Bronchial epithelial cell (primary cell): ENCODE measurements around the gene RBMS1. TPM values are rescaled to one million over a fixed set of nuclear protein-coding genes. Genes with fewer than 3 reads are reported as not detected.

Experiments
- DNase-seq: peaks from one replicate; pipeline ENCODE4 v3.0.0-alpha.2; 2010; ENCODE audit warnings: low read depth
- FAIRE-seq: peaks from 2 replicates; lab custom pipeline; 2011; peaks lifted over from hg19 to GRCh38; lab: Jason Lieb, UNC
- H3K27me3 ChIP-seq: 2 replicates; pipeline ENCODE4 v1.5.1; 2011; ENCODE audit warnings: low read length; ENCODE audit not compliant: control insufficient read depth, insufficient read depth
- H3K36me3 ChIP-seq: 2 replicates; pipeline ENCODE4 v1.5.1; 2011; ENCODE audit warnings: low read length; ENCODE audit not compliant: control insufficient read depth, insufficient read depth
- H3K4me3 ChIP-seq: 2 replicates; pipeline ENCODE4 v1.5.1; 2011; ENCODE audit warnings: mild to moderate bottlenecking, low read depth, low read length, control low read depth
- CTCF ChIP-seq: IDR thresholded peaks from 2 replicates; pipeline ENCODE4 v1.5.1; 2011; ENCODE audit warnings: mild to moderate bottlenecking, moderate library complexity, low read length, control low read depth, inconsistent platforms; ENCODE audit not compliant: insufficient read depth, severe bottlenecking
- total RNA-seq: library from RNA; depleted of rRNA; stranded (reverse); fragments of >200 nt; gene quantifications from 2 replicates; pipeline ENCODE4 v1.2.1, GENCODE V29; 2014

The RBMS1 gene
- total RNA-seq, 1 donor from 2014 or later, result 30.0 TPM

DNA sequence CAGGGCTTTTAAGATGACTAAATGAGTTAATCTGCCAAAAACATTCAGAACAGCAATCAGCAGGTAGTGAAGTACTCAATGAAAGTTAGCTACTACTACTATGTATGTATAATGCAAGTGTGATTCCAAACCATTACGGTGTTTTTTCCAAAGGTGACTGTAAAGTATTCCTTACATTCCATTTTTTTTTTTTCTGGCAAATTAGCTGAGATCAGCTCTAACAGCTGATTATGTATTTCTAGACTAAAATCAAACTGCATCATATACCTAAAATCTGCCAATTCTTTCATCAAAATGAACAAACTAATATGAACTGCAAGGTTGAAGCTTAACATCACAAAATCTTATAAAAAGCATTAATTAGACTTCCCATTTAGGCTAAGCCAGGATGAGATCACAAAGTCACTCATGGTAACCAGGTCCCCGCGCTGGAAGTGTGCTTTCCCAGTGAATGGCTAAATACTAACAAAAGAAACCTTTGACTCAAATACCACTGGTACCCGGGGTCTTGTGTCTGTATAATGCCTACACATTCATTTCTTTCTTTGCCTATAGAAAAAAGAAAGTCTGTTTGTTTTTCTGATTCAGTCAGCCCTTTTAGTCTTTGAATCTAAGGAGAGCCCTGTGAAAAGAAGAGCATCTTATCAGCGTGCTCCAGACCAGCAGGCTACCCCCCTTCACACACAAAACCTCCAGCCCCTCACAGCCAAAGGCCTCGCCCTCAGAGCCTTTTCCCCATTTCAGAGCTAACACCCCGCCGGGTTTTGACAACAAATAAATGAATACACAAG, 88.3 kb downstream of the RBMS1 start:
- Histone ChIP-seq H3K27me3 (no peaks in the 10 kb centered on the region), H3K4me3 (no peak overlapping the region), H3K36me3 (no peaks in the 10 kb centered on the region)
- DNase-seq, result no peak
- no peak for TF ChIP-seq CTCF
- FAIRE-seq, result no peak

DNA sequence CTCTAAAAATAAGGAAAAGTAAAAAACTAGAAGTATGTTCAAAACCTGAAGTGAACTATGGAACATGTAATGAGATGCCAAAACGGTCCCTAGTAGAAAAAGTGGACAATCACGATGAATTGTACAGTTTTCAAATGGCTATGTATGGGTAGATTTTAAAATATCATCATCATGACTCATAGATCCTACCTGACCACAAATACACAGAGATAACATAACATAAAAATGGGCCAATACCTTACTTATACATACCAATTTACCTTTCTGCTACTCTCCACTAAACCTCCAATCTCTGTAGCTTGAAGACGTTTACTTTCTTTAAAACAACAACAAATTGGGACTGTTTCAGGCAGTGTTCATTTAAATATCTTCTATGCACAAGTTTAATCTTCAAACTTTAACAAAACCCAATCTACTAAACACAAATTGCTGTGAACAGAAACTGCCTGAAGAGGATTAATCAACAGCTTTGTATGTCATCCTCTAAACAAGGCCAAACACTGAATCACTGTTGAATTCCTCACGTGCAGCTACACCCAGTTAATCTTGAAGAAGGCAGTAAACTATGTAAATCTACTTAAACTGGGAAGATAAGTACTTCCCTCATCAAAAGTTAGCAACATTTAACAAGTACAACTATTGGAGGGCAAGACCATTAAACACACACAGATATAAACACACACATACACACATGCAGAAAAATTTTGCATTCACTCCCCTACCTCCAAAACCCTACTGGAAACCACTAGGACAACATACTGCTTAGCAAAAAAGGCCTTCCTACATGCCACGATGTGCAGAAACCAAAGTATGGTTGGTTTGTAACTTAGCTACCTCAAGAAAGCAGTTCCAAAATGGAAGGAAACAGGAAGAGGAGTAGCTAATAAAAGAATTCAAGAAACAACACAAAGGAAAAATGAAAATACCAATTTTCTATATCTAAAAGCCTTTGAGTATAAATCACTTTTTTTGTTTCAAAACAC, 90.3 kb downstream of the RBMS1 start:
- FAIRE-seq (no peak), DNase-seq (peak; percentile 85)
- Histone ChIP-seq H3K4me3 (no peak overlapping the region), H3K36me3 (no peaks in the 10 kb centered on the region), H3K27me3 (no peaks in the 10 kb centered on the region)
- no peak for TF ChIP-seq CTCF

DNA sequence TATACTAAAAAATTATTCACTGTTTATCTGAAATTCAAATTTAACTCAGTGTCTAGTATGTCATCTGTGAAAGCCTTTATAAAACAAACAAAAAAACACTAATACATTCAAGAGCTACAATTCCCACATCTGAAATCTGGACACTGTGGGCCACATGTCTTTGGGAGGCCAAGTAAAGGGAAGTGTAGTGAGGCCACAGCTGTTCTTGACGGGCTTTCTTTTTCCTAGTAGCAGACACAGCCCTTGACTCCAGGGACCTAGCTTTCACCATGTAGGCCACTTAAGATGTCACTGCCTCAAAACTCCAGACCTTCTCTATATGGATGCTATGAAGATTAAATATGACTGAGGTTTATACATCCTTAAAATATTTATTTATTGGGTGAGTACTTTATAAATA, 91.1 kb downstream of the RBMS1 start:
- DNase-seq (no peak), FAIRE-seq (no peak)
- Histone ChIP-seq H3K27me3 (no peaks in the 10 kb centered on the region), H3K36me3 (no peaks in the 10 kb centered on the region), H3K4me3 (no peak overlapping the region)
- TF ChIP-seq CTCF, result no peak

- Histone ChIP-seq H3K36me3 (no peaks in the 10 kb centered on the region), H3K4me3 (no peak overlapping the region), H3K27me3 (no peaks in the 10 kb centered on the region)
- FAIRE-seq (no peak), DNase-seq (no peak)
- TF ChIP-seq CTCF, result no peak
These were observed 91.7 kb downstream of the RBMS1 start for GRCh38 chr2:160401895-160402294.

GRCh38 chr2:160399880-160400279, 93.7 kb downstream of the RBMS1 start:
- H3K27me3 ChIP-seq, result no peaks in the 10 kb centered on the region
- DNase-seq (no peak), FAIRE-seq (no peak)
- no peak overlapping the region for H3K4me3 ChIP-seq
- no peaks in the 10 kb centered on the region for H3K36me3 ChIP-seq
- TF ChIP-seq CTCF, result no peak
